ENCODE measurements around the gene RBM38. TPM values are rescaled to one million over a fixed set of nuclear protein-coding genes. Genes with fewer than 3 reads are reported as not detected.

The RBM38 gene
- total and polyA plus RNA-seq, 3 experiments from 2014 or later = 94.4 to 107 (median 101) TPM

DNA sequence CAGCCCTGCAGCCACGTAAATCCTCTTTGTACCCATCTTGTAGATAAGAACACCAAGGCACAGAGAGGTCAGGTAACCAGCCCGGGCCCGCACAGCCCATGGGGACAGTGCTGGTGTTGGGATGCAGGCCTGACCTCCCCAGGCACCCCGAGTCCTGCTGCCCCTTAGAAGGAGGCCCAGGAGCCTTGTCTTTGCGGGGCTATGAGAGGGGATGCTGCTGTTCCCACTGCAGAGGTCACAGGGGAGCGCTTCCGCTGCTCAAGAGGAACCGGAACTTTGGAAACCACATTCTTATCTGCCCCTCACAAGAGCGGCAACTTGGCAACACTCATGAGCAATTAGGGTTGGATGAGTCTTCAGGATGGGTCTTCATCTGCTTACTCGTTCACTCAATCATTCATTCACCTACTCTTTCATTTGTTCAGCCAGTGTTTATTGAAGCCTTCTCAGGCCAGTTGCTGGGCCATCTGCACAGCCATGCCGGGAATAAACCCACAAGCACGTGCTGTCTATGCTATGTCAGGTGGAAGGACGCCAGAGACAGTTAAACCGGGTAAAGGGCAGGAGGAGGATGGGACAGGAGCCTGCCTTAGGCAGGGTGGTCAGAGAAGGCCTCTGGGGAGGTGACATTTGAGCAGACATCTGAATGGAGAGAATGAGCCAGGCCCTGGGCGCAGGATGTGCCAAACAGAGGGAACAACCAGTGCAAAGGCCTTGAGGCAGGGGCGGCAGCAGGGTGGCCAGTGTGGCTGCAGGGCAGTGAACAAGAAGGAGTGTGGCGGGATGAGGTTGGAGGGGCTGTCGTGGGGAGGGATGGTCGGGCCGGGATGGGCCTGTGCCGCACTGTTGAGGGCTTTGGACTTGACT is 60.8 kb downstream of the RBM38 start:
- Mint-ChIP-seq H3K27ac (peak overlapping the region in 7 of 8 donors; percentile 9 to 91 (median 59)), H3K27me3 (peaks cover 0 to 4% of the 10 kb centered on the region in 2 donors), H3K36me3 (no peaks in the 10 kb centered on the region), H3K4me1 (peaks cover 30 to 33% (median 33%) of the 10 kb centered on the region in 3 donors), H3K9me3 (no peaks in the 10 kb centered on the region), H3K4me3 (peak overlapping the region in 5 of 7 donors; percentile 12 to 63 (median 48))
- Histone ChIP-seq H3K27me3 (ENCODE audit: insufficient read depth, low read length, poor library complexity, severe bottlenecking) (no peaks in the 10 kb centered on the region), H3K4me1 (ENCODE audit: insufficient read depth, low read length) (peaks cover 35% of the 10 kb centered on the region), H3K4me3 (ENCODE audit: low read length) (peak overlapping the region; percentile 26), H3K9me3 (ENCODE audit: low read length) (no peaks in the 10 kb centered on the region), H3K36me3 (ENCODE audit: insufficient read depth, low read length) (no peaks in the 10 kb centered on the region), H3K27ac (ENCODE audit: low read depth, low read length) (no peak overlapping the region)
- DNase-seq = peak in 1 of 5 donors; percentile 27
- ChIA-PET CTCF (no interaction called here), POLR2A (no interaction called here)

DNA sequence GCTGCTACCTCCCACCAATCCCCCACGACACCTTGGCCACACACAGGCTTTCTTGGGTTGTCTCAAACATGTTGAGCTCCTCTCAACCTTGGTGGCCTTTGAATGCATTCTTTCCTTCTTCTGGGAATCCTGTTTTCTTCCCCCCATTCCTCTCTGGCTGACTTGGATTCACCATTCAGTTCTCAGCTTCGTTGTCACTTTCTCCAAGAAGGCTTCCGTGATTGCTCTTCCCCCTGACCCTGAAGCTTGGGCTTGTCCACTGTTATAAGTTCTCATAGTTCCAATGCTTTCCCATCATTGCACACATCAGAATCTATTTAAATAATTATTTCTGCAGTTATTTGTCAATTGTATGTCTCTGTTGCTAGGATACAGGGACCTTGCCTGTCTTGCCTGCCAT is 64.2 kb downstream of the RBM38 start:
- peaks cover 0 to 4% of the 10 kb centered on the region in 2 donors for H3K27me3 Mint-ChIP-seq
- H3K4me1 Mint-ChIP-seq = peaks cover 22 to 26% (median 23%) of the 10 kb centered on the region in 3 donors
- no peaks in the 10 kb centered on the region for H3K36me3 Mint-ChIP-seq

DNA sequence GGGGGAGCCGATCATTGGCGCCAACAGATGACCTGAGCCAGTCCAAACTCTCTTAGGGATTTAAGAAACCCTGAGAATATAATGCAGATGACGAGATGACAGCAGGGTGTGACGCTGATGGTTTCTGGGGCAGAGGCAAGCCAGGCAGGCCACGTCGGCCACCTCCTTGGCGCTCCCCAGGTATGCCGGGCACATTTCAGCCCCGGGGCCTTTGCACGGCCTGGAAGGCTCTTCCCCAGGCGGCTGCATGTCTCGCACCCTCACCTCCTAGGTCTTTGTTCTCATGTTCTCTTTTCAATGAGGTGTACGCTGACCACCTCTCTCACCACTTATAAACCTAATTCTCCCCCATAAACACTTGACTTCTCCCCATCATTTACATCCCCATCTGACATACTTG is 64.9 kb downstream of the RBM38 start:
- no peak overlapping the region for H3K4me3 ChIP-seq (ENCODE audit: low read length)
- CTCF ChIA-PET = no interaction called here
- no peak overlapping the region for H3K27ac Mint-ChIP-seq

More for the DNA sequence above, 64.2 kb downstream of the RBM38 start:
- Mint-ChIP-seq H3K27ac (no peak overlapping the region), H3K4me3 (no peak overlapping the region), H3K9me3 (no peaks in the 10 kb centered on the region)
- Histone ChIP-seq H3K4me1 (ENCODE audit: insufficient read depth, low read length) (peaks cover 24% of the 10 kb centered on the region), H3K4me3 (ENCODE audit: low read length) (no peak overlapping the region), H3K27me3 (ENCODE audit: insufficient read depth, low read length, poor library complexity, severe bottlenecking) (no peaks in the 10 kb centered on the region), H3K27ac (ENCODE audit: low read depth, low read length) (no peak overlapping the region), H3K9me3 (ENCODE audit: low read length) (no peaks in the 10 kb centered on the region), H3K36me3 (ENCODE audit: insufficient read depth, low read length) (no peaks in the 10 kb centered on the region)
- POLR2A ChIA-PET = no interaction called here
- CTCF ChIA-PET = interaction anchor here (1.1 kb wide), 1 partner anchor 74 kb away, joined by 4 read pairs; no protein-coding TSS in a partner anchor
- DNase-seq = no peak

DNA sequence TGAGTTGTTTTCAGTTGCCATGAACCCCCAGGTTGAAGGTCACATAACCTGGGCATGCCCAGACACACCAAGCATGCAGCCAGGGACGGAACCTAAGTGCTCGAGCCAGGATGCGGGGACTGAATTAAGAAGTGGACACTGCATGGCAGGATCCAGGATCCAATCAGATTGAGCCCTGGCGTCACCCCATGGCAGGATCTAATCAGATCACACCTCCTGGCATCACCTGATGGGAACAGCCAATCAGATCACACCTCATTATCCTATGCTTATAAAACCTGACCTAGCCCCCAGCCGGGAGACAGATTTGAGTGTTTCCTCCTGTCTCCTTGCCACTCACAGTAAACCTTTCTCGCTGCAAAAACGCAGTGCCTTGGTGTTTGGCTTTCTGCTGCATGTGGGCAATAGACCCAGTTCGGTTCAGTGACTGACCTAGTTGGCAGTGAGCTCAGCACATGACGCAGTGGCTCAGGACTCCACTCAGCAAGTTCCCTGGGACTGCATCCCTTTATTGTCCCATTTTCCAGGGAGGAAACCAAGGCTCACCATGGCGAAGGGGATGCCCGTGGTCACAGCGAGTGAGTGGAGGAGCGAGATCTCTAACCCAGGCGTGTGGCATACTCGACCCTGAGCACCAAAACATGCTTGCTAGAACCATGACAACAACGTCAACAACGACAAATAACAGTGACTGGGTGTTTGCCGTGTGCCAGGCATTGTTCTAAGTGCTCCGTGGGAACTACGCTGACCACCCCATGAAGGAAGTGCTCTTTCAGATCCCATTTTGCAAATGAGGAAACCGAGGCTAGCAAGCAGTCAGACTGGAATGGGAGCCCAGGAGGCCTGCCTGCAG is 66.3 kb downstream of the RBM38 start:
- Mint-ChIP-seq H3K27ac (no peak overlapping the region), H3K4me3 (no peak overlapping the region), H3K9me3 (no peaks in the 10 kb centered on the region), H3K4me1 (peaks cover 2 to 6% (median 3%) of the 10 kb centered on the region in 3 donors), H3K27me3 (peaks cover 0 to 6% of the 10 kb centered on the region in 2 donors), H3K36me3 (no peaks in the 10 kb centered on the region)
- CTCF ChIA-PET = no interaction called here
- no peak for DNase-seq
- H3K9me3 ChIP-seq (ENCODE audit: low read length) = no peaks in the 10 kb centered on the region
- peaks cover 3% of the 10 kb centered on the region for H3K4me1 ChIP-seq (ENCODE audit: insufficient read depth, low read length)
- H3K4me3 ChIP-seq (ENCODE audit: low read length) = no peak overlapping the region
- POLR2A ChIA-PET = no interaction called here
- no peaks in the 10 kb centered on the region for H3K36me3 ChIP-seq (ENCODE audit: insufficient read depth, low read length)
- H3K27me3 ChIP-seq (ENCODE audit: insufficient read depth, low read length, poor library complexity, severe bottlenecking) = no peaks in the 10 kb centered on the region
- no peak overlapping the region for H3K27ac ChIP-seq (ENCODE audit: low read depth, low read length)

More for the DNA sequence above, 64.9 kb downstream of the RBM38 start:
- DNase-seq = no peak
- no peaks in the 10 kb centered on the region for H3K36me3 Mint-ChIP-seq
- H3K4me1 Mint-ChIP-seq = peaks cover 16 to 19% (median 16%) of the 10 kb centered on the region in 3 donors
- POLR2A ChIA-PET = no interaction called here
- Histone ChIP-seq H3K4me1 (ENCODE audit: insufficient read depth, low read length) (peaks cover 16% of the 10 kb centered on the region), H3K36me3 (ENCODE audit: insufficient read depth, low read length) (no peaks in the 10 kb centered on the region), H3K27me3 (ENCODE audit: insufficient read depth, low read length, poor library complexity, severe bottlenecking) (no peaks in the 10 kb centered on the region), H3K9me3 (ENCODE audit: low read length) (no peaks in the 10 kb centered on the region), H3K27ac (ENCODE audit: low read depth, low read length) (no peak overlapping the region)
- no peaks in the 10 kb centered on the region for H3K9me3 Mint-ChIP-seq
- H3K4me3 Mint-ChIP-seq = no peak overlapping the region
- peaks cover 0 to 4% of the 10 kb centered on the region in 2 donors for H3K27me3 Mint-ChIP-seq

DNA sequence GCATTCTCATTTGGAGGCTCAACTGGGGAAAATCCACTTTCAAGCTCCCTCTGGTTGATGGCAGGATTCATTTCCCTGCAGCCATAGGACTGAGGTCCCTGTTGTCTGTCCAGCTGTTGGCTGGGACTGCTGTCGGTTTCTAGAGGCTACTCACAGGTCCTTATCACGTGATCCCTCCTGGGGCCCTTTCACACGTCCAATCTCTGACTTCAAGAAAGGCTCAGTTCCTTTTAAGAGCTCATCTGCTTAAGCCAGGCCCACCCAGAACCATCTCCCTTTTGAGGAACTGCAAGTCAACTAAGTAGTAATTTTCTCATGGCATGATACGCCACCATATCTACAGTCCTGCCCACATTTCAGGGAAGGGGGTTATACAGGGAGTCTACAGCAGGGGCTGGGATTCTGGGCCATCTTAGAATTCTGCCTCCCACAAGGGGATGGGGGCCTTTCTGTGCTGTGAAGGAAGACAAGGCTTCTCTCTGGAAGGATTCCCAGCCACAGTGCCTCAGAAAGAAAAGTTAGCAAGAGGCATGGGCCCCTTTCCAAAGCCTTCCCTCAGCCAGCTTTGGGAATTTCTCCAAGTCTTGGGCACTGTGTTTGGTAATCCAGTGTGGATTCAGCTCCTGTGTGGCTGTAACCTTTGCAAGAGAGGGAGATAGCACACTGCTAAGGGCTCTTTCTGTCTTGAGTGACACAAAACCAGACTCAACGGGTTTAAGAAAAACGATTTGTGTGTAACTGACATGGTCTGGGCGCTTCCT is 67.4 kb downstream of the RBM38 start:
- H3K27me3 Mint-ChIP-seq = peaks cover 0 to 6% of the 10 kb centered on the region in 2 donors
- Histone ChIP-seq H3K4me3 (ENCODE audit: low read length) (no peak overlapping the region), H3K27me3 (ENCODE audit: insufficient read depth, low read length, poor library complexity, severe bottlenecking) (no peaks in the 10 kb centered on the region), H3K9me3 (ENCODE audit: low read length) (no peaks in the 10 kb centered on the region), H3K27ac (ENCODE audit: low read depth, low read length) (no peak overlapping the region), H3K4me1 (ENCODE audit: insufficient read depth, low read length) (no peaks in the 10 kb centered on the region), H3K36me3 (ENCODE audit: insufficient read depth, low read length) (no peaks in the 10 kb centered on the region)
- no peaks in the 10 kb centered on the region for H3K9me3 Mint-ChIP-seq
- no peaks in the 10 kb centered on the region for H3K4me1 Mint-ChIP-seq
- ChIA-PET CTCF (no interaction called here), POLR2A (no interaction called here)
- H3K27ac Mint-ChIP-seq = no peak overlapping the region
- H3K36me3 Mint-ChIP-seq = no peaks in the 10 kb centered on the region
- DNase-seq = no peak
- H3K4me3 Mint-ChIP-seq = no peak overlapping the region

Other genes with a start within 250 kb of the RBM38 start
- gene BMP7, start 124.8 kb upstream of the RBM38 start, total RNA-seq = not detected
- gene BMP7, start 124.8 kb upstream of the RBM38 start, polyA plus RNA-seq = not detected
- not detected for gene SPO11, start 61.6 kb upstream of the RBM38 start, total RNA-seq
- gene SPO11, start 61.6 kb upstream of the RBM38 start, polyA plus RNA-seq = not detected
- 10 to 100 TPM; 50.2 to 52.8 TPM for gene RAE1, start 40.1 kb upstream of the RBM38 start, total RNA-seq
- gene RAE1, start 40.1 kb upstream of the RBM38 start, polyA plus RNA-seq = 40.7 TPM
- gene CTCFL, start 133.7 kb downstream of the RBM38 start, total RNA-seq = not detected
- not detected for gene CTCFL, start 133.7 kb downstream of the RBM38 start, polyA plus RNA-seq
- not detected for gene PCK1, start 169.7 kb downstream of the RBM38 start, total RNA-seq
- not detected for gene PCK1, start 169.7 kb downstream of the RBM38 start, polyA plus RNA-seq
- 1 to 10 TPM; 1.8 to 2.4 TPM for gene ZBP1, start 229.0 kb downstream of the RBM38 start, total RNA-seq
- 14.6 TPM for gene ZBP1, start 229.0 kb downstream of the RBM38 start, polyA plus RNA-seq

Measured in CD8-positive, alpha-beta memory T cell (primary cell).